ENCODE measurements around the gene INTS13.
"Not testable (repeated sequence)": the region's sequence is repeated elsewhere in the genome, so short reads cannot be mapped to it uniquely, and the experiment has no call there.

INTS13 gene, protein sequence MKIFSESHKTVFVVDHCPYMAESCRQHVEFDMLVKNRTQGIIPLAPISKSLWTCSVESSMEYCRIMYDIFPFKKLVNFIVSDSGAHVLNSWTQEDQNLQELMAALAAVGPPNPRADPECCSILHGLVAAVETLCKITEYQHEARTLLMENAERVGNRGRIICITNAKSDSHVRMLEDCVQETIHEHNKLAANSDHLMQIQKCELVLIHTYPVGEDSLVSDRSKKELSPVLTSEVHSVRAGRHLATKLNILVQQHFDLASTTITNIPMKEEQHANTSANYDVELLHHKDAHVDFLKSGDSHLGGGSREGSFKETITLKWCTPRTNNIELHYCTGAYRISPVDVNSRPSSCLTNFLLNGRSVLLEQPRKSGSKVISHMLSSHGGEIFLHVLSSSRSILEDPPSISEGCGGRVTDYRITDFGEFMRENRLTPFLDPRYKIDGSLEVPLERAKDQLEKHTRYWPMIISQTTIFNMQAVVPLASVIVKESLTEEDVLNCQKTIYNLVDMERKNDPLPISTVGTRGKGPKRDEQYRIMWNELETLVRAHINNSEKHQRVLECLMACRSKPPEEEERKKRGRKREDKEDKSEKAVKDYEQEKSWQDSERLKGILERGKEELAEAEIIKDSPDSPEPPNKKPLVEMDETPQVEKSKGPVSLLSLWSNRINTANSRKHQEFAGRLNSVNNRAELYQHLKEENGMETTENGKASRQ

DNA sequence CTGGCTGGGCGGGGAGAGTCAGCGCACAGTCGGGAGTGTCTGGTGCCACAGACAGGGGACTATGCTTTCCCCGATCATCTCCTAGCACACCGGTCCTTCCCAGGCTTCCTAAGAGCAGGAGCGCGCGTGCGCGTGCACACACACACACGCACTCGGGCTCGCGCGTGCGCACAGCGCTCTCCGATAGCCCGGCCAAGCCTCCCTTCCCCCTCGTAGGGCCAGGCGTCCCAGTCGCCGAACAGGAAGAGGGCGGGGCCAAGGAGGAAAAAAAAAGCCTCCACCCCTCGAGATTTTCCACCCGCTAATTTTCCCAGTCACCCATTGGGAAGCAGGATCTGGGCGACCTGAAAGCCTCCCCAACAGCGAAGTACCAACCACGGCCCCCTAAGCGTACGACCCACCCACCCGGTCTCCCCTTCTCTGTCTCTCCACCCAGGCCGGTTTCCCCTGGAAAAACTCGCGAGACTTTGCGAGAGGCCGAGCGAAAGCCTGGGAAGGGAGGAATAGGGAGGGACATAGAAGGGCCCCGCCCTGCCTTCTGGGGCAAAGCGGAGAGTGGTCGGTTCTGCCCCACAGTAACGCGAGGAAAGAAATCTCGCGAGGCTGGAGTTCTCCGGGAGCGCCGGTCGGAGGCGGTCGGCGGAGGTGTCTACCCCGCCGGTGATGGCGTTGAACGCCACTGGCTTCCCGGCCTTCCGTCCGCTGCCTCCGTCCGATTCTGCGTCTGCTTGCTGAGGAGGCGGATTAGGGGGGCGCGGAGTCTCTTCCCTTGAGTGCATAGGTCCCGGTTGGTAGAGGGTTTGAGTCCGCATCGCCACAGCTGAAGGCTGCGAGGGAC is at the start of gene INTS13, which contains the start of gene FGFR1OP2:
Gene INTS13, minus strand, starts transcription at position 119 of the 838 bp plus-strand sequence. CDS start 1,178 bp downstream, outside the sequence.
Gene FGFR1OP2, plus strand, starts transcription at position 608 of the 838 bp plus-strand sequence. CDS start 15,689 bp downstream, outside the sequence.
- DNase-seq = peak; percentile 94

DNA sequence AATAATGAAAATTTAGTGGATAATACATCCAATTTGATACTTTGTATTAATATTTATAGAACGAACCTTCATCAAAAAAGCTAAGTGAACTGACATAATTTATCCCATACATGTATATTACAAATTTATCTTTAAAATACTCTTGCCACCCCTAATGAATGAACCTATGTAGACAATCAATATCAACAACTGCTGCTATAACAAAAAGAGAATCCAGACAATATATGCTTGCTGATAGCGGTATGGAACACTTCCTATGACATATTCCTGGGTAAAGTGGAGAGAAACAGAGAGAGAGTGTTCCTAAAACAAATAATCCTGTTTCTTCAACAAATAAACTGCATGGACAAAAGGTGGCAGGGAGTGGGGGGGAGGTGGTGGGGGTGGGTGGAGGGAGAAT is 45.1 kb upstream of the INTS13 start:
- no peak for DNase-seq

DNA sequence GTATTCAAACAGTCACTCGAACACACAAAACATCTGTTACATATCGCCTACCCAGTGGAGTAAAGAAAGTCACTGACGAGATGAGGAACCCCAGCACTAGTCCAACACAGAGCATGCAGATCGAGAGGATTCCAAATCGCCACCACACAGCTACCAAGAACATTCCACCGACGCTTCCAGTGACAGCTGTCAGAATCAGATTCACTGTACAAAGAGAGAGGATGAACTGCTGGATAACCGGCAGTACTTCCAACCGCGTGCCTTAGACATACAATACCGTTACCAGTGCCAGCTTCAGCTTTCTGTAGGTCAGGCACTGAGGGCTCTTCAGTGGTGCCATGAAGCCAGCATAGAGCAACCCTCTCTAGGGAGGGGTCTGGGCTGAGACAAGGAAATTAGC is 42.0 kb upstream of the INTS13 start:
- DNase-seq = no peak

DNA sequence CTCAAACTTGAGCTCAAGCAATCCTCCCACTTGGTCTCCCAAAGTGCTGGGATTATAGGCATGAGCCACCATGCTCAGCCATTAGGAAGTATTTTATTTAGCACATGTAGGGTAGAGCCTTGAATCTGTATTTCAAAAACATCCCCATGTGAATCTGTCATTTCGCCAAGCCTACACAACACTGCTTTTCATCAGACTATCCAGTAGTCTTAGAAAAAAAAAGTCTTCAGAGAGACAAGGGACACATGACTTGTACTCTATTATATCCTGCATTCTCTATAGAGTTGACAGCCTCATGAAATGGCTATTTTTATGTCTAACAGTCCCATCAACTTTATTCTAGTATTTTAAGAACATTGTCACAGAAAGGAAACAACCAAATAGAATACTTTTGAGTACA is 41.0 kb upstream of the INTS13 start:
- no peak for DNase-seq

DNA sequence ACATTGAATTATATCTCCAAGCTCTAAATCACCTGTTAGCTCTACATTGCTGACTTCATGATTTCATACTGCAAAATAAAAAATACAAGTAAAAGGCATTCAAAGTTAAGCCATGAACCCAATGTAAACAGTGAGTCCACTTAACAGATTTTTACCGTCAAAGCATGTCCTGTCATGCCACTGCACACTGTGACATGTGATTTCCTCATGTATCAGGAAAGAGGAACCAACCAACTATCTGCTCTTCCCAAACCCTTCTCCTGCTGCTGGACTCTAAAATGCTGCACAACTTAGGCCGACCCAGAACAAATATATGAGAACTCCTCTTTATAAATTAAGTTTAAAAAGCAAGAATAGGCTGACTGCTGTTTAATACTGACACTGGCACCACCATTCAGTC is 38.9 kb upstream of the INTS13 start:
- no peak for DNase-seq

DNA sequence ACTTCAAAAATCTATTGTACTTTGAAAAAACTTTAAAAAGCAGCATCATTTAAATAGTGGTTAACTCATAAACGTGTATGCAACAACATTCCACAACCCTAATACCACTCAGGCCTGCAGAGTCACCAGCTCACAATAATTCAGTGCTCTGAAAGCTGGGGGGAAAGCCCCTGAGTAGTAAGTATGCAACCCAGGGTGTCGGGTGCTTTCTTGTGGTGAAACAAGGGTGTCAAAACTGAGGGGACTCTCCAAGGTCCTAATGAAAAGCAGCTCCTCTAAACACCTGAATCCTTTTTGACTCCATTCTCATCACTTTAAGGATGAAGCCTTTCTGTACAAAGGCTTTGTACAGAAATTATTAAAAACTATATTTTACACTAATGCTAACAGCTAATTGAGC is 34.2 kb upstream of the INTS13 start:
- peak; percentile 43 for DNase-seq

DNA sequence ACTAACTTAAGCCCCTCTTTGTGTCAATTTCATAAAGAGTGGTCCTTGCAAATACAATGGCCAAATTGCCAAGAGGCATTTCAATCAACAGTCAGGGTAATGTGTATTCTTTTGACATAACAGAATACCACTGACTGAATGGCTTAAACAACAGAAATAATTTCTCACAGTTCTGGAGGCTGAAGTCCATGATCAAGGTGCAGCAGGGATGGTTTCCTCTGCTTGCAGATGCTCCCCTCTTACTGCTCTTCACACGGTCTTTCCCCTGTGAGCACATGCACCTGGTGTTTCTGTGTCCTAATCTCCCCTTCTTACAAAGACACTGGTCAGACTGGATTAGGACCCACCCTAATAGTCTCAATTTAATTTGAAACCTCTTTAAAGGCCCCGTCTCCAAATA is 32.4 kb upstream of the INTS13 start:
- no peak for DNase-seq

DNA sequence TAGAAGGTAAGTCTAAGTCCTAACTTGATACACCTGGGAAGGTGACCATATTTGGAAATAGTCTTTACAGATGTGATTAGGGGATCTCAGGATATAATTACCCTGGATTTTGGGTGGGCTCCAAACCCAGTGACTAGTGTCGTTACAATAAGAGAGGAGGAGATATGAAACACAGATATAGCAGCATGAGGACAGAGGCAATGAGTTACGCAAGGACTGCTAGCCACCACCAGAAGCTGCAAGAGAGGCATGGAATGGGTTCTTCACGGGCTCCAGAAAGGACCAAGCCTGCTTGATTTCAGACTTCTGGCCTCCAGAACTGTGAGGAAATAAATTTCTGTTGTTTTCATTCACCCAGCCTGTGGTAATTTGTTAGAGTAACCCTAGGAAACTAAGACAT is 29.1 kb upstream of the INTS13 start:
- DNase-seq = no peak

DNA sequence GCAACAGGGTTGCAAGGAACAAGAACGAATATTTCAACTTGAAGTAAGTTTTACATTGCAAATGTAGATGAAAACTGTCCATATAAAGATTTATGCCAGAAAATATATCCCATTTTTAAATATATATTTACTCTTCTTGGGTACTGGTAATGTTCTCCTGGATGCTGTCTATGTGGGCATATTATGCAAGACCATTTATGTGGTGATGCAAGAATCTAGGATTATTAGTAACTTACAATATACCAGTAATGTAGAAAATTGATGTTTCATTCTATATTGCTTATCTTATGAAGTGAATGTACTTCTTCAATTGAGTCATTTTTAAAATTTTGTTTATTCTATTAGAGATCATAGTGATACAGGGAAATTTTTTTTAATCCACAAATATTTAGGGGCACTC is 25.6 kb upstream of the INTS13 start:
- no peak for DNase-seq

DNA sequence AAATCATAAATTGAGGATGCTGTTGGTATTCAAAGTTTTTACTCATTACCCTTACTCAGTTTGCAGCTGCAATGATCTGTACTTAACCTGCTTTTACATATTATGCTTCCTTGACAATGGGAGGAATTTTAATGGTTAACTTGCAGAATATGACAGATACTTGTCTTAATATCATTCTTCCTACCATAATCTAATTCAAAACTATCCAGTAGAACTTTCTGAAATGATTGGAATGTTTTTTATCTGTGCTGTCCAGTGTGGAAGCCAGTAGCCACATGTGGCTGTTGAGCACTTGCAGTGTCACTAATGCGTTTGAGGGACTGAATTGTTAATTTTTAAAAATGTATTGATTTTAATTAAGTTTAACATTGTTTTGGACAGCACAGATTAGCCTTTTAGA is 24.0 kb upstream of the INTS13 start:
- DNase-seq = no peak

DNA sequence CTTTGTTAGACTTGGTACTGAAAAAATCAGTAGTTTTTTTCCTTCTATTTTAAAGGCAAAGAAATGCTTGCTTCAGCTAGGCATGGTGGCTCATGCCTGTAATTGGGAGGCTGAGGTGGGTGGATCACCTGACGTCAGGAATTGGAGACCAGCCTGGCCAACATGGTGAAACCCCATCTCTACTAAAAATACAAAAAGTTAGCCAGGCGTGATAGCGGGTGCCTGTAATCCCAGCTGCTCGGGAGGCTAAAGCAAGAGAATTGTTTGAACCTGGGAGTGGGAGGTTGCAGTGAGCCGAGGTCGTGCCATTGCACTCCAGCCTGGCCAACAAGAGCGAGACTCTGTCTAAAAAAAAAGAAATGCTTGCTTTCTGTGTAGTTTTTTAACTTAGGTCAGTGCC is 23.6 kb upstream of the INTS13 start:
- not testable (repeated sequence) for DNase-seq

DNA sequence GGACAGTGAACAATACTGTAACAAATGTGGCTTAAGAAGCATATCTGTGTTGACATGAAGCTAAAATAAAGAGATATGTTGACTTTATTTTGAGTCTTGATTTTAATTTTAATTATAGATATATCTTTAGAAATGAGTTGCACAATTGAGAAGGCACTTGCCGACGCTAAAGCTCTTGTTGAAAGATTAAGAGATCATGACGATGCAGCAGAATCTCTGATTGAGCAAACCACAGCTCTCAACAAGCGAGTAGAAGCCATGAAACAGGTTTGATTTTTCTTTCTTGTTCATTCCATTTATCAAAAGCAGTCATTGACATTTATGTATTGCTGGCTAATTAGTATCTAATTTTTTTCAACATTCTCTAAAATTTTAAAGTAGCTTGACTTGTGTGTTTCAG is 16.2 kb upstream of the INTS13 start:
- DNase-seq = no peak

DNA sequence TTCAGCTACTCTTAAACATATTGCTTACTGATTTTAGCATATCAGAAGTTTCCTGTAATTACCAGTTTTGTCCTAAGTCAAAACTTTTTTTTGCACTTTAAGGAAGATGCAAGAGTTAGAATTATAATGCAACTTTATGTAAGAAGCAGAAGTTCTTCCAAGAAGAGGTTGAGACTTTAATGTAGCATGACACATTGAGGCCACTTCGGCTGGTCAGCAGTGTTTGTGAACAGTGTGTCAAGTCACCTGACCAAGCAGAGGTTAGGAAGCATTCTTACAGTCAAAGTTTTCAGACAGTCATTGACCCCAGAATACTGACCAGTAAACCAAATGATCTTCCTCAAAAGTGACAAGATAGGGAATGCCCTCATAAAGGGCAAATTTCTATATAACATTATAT is 15.7 kb upstream of the INTS13 start:
- no peak for DNase-seq

DNA sequence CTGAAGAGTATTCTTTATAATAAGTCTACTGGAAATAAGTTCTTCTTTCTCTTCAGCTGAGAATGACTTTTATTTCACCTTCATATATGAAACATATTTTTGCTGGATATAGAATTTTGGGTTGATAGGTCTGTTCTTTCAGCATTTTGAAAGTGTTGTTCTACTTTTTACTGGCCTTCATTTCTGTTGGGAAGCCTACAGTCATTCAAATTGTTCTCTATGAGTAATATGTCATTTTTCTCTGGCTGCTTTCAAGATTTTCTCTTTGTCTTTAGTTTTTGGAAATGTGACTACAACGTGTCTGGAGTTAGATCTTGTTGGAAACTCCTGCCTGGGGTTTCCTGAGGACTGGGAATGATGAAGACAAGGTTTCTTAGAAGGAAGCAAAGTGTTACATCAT is 10.5 kb upstream of the INTS13 start:
- no peak for DNase-seq

DNA sequence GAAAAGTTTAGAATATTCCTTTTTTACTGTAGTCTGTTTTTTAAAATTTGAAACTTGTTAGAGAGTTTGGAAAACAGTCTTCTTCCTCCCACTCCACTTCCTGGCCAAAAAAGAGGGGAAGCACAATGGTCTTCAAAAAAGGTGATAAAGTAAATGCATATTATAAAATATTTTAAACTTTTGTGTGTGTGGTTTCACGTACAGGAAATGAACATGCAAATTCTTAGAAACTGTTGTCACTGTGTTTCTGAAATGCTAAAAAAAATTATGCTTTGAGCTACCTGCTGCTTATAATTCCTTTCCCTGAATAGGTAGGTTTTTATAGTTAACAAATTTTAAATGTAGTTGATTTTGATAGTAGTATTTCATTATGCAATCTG is 3.4 kb upstream of the INTS13 start:
- DNase-seq = no peak

DNA sequence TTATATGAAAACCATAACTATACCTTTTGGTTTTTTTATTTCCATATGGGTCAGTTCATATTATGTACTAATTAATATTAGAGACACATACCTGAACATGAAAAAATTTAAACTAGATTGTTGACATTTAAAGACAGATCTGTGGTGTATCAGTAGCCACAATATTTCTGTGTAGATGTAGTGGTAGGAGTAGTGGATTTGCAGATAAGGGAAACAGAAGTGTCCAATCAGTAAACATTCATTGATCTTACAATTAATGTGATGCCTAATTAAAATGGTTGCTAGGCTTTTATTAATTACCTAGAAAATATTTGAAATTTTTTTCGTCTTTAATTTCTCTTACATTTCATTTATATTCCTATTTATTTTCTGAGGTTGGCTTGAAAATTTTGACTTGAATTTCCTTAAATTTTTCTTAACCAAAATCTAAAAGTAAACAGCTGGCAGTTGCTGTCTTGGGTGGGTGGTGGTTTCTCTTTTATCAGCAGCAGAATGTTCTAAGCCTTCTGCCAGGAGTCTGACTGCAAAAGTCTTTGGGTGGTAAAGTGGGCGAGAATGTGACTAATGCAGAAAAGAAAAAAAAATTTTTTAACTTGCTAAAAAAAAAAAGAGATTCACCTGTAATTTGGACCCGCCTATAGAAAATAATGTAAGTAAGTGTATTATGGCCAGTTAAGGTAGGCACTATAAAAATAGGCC is 2.9 kb upstream of the INTS13 start:
- DNase-seq = peak; percentile 23

DNA sequence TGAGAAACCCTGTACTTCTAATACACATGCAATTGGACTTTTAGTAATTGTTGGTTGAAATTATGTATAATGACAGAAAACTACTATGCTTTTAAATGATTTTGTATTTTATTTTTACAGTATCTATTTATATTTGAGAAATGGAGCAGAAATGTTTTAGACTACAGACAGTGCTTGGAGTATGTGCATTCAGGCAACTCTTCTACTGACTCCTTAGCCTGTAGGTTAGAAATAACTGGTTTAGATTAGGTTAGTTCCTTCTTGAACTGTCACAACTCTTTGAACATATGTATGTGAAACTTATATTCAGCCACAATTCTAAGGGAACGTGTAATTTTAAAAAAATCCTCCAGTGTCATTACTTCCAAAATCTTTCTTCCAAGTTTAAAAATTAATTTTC is 2.2 kb upstream of the INTS13 start:
- DNase-seq = no peak

DNA sequence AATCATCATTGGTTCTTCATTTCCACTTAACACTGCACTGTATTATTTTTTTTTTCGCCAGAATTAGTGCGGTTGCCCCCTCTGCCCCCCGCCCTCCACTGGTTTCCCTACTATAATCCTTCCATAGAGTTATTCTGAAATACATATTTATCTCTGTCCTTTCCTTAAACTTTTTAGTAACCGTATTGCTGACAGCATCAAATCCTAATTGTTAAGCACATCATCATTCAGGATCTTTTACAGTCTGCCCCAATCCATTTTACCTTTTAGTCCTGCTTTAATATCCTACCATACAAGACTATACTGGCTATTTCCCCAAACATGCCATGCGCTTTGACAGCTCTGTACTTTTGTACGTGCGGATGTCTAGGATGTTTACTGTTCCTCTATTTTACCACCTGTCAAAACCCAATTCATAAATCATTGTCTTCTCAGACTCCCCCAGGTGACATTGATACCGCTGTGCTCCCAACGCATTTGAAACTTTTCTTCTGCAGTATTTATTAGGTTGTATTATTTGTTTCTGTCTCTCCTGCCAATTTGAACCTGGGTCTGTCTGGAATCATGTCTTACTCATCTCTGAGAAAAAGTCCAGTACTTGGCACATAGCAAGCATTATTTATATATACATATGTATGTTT is 1.5 kb upstream of the INTS13 start:
- no peak for DNase-seq

DNA sequence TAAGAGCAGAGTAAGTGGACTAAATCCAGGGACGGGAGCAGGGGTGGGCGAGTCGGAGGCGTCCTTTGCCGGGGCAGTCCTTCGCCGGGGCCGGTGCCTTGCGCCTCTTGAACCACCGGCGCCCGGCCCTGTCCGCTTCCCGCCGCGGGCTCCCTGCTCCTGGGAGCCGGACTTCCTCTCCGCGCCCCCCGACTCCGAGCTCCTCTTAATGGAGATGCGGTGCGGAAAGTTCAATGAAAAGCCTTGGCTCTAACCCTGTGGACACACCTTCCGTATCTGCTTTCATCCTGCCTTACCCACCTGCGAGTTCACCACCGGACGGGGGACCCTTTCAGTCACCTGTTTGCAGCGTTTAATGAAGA is 901 bp upstream of the INTS13 start:
- DNase-seq = peak; percentile 18

DNA sequence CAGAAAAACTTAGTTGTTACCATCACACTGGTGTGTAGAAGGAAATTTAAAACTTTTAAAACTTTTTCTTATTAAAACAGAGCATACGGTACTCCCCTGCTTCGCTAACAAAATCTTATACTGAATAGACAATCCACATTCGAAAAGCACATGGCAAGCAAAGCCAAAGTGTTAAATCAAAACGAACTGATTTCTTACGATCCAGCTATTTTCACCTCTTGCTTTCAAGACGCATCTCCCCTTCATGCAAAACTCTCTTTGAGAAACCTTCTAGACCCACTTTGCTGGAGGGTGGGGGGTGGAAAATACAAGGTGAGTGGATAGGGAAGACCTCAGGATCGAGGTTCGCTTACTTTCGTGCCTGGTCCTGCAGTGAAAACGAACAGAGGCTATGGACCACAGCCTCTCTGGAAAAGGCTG is 328 bp downstream of the INTS13 start:
- no peak for DNase-seq

DNA sequence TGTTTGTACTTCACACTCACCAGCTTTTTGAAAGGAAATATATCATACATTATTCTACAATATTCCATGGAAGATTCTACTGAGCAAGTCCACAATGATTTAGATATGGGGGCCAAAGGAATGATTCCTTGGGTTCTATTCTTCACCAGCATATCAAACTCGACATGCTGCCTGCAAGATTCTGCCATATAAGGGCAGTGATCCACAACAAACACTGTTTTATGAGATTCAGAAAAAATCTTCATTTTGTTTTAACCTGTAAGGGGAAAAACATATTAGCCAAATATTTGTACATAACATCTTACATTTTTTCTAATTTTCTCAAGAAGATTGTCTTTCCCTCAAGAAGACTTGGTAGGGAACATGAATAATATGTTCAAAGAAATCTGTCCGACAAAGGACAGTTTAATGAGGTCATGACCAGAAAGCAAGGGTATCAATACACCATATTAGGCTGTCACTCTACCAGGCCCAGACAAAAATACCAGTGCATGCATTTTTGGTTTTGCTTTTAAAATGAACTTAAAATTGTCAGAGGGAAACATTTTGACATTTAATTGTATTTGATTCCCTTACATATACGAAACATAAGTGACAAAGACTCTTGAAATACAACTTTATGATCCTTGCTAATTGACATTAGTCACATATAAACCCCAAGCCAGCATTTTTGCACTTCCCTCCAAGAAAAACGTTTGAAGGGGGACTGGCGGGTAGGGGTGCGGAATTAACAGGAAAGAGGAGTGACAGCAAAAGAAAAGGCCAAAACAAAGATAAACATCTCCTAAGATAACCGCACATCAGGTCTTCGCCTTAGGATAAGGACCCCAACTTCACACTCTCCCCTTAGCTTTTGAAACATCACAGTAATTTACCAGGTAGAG is 980 bp downstream of the INTS13 start:
- DNase-seq = peak; percentile 5

Measured in activated gamma-delta T cell treated with Interleukin-2 at 50 U/mL for 16 hours (primary cell).